IPS-NIHi7 (cell line): ENCODE data around the gene AKIRIN1.
A peak's percentile ranks its signal among the peaks of the same experiment; 100 is the strongest.
"Not testable (repeated sequence)": the region's sequence is repeated elsewhere in the genome, so short reads cannot be mapped to it uniquely, and the experiment has no call there.

Source experiments
- DNase-seq: peaks from one replicate; pipeline ENCODE4 v3.0.0; 2012; ENCODE audit warnings: mixed read lengths; ENCODE audit errors: extremely low spot score

Gene AKIRIN1, protein sequence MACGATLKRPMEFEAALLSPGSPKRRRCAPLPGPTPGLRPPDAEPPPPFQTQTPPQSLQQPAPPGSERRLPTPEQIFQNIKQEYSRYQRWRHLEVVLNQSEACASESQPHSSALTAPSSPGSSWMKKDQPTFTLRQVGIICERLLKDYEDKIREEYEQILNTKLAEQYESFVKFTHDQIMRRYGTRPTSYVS

DNA sequence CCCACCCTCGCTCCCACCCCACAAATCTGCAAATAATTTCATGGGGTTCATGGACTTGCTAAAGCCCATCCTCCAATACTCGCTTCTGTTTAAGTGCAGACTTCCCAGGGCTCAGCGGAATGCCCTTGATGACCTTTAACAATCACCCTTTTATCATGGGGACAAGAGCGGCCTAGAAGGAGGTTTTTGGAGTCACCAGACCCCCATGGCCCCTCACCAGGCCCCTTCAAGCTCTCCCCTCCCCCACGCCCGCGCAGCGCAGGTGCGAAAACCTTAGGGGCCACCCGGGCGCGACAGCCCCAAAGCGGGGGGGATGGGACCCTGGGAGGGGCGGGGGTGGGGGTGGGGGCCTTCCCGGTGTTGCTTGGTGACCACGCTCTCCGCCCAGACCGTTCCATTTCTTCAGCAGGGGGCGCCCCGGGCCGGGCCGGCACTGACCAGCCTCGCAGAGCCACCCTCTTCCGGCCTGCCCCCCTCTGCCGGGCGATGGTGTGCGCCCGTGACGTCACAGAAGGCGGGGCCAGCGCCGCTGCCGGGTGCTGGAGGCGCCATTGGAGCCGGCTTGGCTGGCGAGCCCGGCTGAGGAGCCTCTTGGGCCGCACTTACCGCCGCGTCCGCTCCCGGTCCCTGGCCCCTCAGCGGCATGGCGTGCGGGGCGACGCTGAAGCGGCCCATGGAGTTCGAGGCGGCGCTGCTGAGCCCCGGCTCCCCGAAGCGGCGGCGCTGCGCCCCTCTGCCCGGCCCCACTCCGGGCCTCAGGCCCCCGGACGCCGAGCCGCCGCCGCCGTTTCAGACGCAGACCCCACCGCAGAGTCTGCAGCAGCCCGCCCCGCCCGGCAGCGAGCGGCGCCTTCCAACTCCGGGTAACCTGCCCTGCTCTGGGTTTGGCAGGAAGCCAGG lies at the start of gene AKIRIN1:
AKIRIN1 (plus strand) TSS at position 539 of the 900 bp plus-strand sequence; CDS start at position 644, 105 bp downstream.
- peak; percentile 97 for DNase-seq

DNA sequence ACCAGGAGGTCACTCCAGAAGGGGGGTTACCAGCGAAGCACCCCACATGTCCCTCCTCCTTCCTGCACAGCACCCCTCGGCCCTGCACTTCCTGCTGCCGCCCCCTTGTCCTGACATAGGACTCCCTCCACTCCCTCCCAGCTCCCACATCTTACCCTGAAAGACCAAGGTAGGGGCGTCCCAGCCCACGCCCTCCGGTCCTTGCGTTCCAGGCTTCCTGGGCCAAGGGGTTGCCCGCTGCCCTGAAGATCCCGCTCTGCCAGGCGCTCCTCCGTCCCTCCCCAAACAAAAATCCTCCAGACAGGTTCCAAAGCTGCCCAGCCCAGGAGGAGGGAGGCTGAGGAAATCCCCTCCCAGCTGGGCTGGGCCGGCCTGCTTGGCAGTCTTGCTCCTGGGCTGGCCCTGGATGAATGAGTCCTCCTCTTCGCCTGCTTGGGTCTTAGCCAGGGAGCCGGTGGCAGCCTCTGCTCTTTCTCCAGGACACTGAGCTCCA lies 49.5 kb upstream of the AKIRIN1 start, which contains the start of gene RHBDL2:
RHBDL2 (minus strand) TSS at position 304 of the 493 bp plus-strand sequence. CDS start 22,618 bp downstream, outside the sequence.
- peak; percentile 38 for DNase-seq

DNA sequence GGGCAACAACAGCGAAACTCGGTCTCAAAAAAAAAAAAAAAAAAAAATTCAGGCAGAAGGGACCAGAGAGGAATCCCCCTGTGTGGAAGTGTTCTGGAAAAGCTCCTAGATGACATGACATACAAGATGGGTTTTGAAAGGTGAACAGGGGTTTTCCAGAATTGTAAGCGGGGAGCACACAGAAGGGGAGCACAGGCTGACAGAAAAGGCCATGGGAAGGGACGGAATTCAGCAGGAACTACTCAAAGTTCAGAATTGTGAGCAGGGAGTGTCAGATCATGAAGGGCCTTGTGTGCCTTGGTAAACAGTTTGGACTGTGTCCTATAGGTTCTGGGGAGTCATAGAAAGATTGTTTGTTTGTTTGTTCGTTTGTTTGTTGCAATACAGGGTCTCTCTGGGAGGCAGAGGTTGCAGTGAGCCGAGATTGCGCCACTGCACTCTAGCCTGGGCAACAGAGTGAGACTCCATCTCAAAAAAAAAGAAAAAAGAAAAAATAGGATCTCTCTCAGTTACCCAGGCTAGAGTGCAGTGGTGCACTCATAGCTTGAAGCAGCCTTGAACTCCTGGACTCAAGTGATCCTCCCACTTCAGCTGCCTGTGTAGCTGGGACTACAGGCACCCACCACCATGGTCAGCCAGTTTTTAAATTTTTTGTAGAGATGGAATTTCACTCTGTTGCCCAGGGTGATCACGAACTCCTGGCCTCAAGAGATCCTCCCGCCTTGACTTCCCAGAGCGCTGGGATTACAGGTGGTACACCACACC lies 48.2 kb upstream of the AKIRIN1 start:
- DNase-seq, result no peak

DNA sequence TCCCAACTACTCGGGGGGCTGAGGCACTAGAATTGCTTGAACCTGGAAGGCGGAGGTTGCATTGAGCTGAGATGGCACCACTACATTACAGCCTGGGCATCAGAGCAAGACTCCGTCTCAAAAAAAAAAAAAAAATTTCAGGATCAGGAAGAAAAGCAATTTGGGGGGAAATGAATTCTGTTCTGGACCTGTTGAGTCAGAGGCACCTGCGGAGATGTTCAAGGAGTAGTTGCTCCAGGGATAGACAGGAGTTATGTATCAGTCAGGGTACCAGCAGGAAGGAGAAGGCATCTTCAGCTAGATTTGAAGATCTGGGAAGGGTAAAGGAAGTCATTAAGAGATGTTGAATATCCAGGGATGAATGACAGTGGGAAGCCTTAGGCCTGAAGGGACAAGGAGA lies 46.5 kb upstream of the AKIRIN1 start:
- DNase-seq, result no peak

DNA sequence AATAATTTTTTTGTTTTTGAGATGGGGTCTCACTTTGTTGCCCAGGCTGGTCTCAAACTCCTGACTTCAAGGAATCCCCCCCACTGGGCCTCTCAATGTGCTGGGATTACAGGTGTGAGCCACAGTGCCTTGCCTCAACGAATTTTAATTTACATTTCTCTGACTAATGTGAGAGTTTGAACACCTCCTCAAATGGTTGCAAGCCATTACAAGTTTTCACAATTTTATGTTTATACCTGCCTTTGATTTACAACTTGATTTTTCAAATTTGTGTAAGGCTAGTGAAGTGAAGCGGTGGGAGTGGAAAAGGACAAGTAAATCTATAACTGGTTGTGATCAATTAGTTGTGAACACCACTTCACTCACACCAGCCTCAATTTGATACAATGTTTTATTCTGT lies 40.5 kb upstream of the AKIRIN1 start:
- no peak for DNase-seq

DNA sequence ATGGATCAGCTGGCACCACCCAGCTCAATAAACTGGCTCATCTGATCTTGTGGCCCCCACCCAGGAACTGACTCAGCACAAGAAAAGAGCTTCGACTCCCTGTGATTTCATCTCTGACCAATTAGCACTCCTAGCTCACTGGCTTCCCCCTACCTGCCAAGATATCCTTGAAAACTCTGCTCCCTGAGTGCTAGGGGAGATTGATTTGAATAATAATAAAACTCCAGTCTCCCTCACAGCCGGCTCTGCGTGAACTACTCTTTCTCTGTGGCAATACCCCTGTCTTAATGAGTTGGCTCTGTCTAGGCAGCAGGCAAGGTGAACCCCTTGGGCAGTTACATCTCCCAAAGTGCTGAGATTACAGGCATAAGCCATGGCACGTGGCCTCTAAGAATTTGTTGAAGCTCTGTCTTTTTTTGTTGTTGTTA lies 37.6 kb upstream of the AKIRIN1 start:
- DNase-seq, result peak; percentile 30

DNA sequence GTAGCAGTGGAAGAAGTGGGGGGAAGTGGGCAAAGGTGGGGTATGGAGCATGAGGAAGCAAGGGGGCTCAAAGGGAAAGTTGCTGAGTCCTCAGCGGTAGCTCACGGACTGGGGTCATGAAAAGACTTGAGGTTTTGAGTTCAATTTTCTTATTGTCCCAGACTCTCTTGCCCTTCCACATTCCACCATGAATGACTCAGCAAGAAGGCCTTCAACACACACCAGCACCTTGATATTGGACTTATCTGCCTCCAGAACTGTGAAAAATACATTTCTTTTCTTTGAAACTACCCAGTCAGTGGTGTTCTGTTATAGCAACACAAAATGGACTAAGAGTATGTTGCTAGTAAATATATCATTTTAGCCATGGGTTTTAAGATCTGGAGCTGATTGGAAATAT lies 32.1 kb upstream of the AKIRIN1 start:
- no peak for DNase-seq

DNA sequence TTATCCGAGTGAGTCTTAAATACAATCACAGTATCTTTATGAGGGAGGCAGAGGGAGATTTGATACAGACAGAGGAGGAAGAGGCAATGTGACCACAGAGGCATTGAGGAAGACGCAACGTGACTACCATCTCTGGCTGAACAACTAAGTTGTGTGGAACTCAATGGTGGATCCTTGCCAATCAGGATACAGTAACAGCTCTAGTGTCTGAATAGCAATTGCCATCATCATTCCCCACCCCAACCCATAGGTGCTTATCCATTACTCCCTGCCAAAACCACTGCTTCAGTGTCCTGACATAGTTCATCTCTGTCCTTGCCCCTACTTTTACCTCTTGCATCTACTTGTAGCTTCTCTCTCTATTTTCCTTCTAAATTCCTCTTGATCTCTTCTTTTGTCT lies 29.0 kb upstream of the AKIRIN1 start:
- DNase-seq, result no peak

DNA sequence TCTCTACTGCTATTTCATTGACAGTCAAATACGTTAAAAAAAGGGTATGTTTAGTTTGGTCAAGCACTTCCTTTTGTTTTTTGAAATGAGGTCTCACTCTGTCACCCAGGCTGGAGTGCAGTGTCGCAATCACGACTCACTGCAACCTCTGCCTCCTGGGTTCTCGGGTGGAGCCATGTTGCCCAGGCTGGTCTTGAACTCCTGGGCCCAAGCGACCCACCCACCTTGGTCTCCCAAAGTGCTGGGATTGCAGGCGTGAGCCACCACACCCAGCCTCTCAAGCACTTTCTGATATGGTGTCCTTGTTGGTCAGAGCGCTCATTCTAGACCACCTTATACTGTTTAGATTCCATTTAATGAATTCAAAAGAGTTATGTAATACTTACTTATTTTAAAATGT lies 28.5 kb upstream of the AKIRIN1 start:
- no peak for DNase-seq

DNA sequence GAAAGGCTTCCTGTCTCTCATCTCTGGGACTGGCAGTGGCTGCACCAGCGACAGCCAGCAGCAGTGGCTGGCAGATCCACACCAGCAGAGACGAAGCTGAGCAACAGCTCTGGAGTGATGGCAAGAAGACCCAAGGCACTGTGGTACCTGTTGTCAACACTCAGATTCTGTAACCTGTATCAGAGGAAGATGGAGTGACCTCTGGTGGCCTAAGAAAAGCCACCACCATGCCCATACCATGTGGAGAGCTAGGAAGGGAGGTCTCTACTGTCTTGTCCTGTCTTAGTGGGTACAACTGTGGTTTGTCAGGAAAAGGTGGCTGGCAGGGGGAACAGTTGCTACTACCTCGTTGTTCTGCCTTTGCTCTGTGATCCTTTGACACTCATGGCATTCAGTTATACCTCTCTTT lies 26.9 kb upstream of the AKIRIN1 start:
- DNase-seq, result peak; percentile 29

DNA sequence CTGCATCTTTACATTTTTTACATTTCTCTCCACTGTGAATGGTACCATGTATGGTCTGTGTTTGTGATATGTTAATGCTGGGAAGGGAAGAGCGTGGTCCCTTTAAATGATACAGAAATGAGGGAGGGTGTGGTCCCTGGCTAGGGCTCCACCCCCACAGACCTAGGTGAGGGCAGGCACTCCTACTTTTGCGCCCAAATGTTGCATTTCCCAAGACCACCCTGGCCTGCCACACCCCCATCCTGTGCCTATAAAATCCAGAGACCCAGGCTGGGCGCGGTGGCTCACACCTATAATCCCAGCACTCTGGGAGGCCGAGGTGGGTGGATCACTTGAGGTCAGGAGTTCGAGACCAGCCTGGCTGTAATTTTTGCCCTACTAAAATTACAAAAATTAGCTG lies 17.9 kb upstream of the AKIRIN1 start:
- DNase-seq, result not testable (repeated sequence)

DNA sequence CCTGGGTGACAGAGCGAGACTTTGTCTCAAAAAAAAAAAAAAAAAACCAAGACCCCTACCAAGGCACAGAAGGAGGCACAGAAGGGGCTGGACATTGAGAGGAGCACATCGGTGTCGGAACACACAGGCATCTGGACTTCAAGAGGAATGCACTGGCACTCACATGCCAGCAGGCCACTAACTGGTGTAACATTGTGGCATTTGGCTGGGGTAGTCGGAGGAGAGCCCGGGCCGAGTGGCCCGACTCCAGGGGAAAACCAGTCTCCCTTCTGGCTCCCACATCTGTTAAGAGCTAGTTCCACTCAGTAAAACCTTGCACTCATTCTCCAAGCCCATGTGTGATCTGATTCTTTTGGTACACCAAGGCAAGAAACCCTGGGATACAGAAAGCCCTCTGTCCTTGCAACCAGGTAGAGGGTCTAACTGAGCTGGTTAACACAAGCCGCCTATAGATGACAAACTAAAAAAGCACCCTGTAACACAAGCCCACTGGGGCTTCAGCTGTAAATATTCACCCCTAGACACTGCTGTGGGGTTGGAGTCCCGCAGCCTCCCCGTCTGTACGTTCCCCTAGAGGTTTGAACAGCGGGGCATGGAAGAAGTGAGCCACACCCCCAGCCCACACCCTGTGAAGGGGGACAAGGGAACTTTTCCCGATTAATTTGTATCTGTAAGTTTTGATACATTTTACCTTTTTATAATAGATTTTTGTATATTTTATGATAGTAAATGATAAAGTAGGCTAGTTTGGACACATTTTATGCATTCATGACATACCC lies 17.2 kb upstream of the AKIRIN1 start:
- no peak for DNase-seq

DNA sequence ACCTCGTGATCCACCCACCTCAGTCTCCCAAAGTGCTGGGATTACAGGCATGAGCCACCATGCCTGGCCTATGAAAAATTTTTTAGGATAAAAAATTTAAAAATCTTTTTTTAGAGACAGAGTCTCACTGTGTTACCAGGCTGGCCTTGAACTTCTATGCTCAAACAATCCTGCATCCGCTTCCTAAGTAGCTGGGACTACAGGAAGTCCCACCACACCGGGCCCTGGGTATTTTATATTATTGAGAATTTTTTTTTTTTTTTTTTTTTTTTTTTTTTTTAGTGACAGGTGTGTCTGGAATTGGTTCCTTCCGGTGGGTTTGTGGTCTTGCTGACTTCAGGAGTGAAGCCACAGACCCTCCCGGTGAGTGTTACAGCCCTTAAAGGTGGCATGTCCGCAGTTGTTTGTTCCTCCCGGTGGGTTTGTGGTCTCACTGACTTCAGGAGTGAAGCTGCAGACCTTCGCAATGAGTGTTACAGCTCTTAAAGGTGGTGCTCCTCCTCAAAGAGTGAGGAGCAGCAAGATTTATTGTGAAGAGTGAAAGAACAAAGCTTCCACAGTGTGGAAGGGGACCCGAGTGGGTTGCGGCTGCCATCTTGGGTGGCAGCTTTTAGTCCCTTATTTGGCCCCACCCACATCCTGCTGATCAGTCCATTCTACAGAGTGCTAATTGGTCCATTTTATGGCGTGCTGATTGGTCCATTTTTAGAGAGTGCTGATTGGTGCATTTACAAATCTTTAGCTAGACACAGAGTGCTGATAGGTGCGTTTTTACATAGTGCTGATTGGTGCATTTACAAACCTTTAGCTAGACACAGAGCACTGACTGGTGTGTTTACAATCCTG lies 13.5 kb upstream of the AKIRIN1 start:
- DNase-seq, result not testable (repeated sequence)

DNA sequence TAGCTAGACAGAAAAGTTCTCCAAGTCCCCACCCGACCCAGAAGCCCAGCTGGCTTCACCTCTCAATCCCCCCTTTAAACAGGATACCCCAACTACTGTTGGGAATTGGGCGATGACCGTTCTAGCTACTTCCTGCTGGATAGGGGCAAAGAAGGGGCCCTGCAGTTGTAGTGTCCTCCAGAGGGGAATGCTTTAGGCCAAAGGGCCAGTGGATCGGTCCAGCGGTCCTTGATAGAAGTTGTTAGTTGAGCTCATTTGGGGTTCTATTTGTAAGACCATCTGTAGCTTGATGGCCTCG lies 12.9 kb upstream of the AKIRIN1 start:
- not testable (repeated sequence) for DNase-seq

DNA sequence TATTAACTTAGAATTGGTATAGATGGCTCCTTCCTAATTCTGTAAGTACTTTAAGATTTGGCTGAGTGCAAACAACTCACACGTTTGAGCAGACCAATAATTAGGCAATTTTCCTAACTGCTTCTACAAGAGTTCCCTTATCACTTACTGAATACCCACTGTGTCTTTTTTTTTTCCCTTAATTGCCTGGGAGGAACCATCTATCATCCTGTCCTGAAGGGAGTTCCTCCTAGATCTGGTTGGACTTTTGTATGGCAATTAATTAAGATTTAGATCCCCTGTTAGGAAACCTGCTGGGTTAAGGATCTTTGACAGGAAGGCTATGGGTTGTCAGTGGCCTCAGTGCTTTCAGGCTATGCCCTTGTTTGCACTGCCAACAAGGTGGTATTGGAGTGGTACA lies 11.7 kb upstream of the AKIRIN1 start:
- not testable (repeated sequence) for DNase-seq

DNA sequence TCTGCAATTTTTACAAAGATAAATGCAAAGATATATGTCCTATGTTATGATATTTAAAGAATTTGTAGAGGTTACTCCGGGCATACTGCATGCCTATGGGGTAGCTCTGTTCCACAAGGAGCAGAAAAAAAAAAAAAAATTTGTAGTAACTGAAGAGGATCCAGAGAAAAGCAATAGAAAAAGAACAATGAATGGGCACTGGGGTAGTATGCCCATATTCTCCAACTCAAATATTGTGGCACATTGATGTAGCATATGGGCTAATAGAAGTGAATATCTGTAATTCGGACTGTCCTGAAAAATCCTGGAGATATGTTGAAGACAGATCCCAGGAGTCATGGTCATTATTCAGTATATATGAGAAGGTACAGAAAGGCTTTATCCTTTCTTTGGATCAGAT lies 1.1 kb upstream of the AKIRIN1 start:
- no peak for DNase-seq

DNA sequence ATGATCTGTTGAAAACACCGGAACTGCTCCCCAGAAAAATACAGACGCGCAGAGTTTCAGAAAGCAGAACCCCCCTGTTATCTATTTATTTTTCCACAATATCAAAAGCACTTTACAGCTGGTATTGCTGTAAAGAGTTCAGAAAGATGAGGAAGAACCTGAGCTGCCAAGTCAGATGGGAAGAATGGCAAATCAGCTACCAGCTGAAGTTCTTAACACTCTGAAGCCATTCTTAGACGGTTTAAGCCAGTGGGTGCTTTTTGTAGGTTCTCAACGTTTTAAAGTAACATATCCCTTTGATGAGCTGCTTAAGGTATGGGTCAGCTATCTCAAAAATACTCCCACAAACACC lies 714 bp upstream of the AKIRIN1 start:
- no peak for DNase-seq

DNA sequence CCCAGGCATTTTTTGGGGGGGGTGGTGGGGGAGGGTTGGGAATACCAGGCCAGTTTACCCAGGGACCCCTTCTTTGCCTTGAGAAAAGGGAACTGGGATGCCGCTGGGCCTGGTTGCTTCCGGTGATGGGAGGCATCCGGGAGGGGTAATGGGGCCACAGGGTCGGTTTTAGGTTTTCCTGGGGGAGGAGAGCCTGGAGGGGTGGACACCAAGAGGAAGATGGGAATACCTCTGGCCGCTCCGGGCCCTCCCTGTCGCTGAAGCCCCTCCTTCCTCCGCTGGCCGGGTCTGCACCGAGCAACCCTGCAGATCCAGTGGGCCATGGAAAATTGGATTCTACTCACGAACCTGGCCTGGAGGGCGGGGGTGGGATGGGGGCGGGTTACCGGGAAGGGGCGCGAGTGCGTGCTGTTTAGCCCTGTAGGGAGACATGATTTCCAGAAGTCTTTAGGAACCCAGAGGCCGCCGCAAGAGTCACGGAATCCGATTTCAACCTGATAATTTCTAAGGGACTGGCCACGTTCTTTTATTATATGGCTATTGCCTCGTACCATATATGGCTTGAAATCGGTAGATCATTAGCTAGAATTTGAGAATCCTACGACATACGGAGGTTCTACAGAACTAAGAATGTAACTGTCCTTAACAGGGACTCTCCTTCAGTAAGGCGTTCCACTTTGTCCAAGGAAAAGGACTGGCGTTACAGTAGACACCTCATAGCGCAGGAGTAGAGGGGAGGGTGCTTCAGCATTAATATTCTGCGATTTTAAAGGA lies 749 bp downstream of the AKIRIN1 start:
- DNase-seq, result peak; percentile 43

DNA sequence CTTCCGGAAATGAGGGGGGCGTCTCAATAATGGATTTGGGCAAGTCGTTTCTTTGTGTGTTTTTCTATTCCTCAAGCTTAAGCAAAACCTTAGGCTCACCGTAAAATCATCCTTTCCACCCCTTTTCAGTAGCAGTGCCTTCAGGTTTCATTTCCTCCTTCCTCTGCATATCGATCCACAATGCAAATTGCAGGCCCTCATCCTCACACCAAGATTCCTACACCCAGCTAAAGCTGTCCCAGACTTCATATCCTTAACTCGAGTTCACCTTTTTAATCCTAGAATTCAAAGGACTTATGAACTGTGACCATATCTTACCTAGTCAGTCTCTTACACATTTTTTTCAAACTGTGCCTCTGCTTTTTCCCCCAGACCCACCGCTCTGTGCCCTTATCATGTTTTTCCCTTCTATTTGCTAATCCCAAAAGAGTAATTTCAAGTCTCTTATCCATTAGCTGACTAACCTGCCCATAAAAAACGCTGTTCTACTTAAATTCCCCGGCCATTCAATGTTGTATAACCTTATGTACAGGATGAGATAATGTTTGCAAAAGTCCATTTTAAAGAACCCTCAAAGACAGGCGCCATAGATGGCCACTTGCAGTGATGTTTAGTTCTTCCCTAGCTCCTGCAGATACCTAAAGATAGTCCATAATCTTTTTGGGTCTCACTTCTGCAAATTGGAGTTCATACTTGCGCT lies 1.5 kb downstream of the AKIRIN1 start:
- no peak for DNase-seq
